ENCODE data around the gene RNF115.

- TF ChIP-seq CTCF (conservative IDR thresholded peaks at IDR 0.05; ENCODE audit: low read length) (no peak), EZH2phosphoT487 (IDR thresholded peaks at IDR 0.05; ENCODE audit: borderline replicate concordance) (no peak)
These were observed 73.5 kb downstream of the RNF115 start for GRCh38 chr1:145750426-145750825.

Data from Loucy (cell line).